GM23248 (cell line): ENCODE measurements around the gene NUDT15. TPM values are rescaled to one million over a fixed set of nuclear protein-coding genes. Genes with fewer than 3 reads are reported as not detected.

Source experiments
- DNase-seq: peaks from one replicate; pipeline ENCODE4 v3.0.0-alpha.2; 2015
- H2AFZ ChIP-seq: fragments of 200-600 bp; sonication (generic); 2 replicates; pipeline ENCODE4 v1.6.1; 2016; ENCODE audit warnings: antibody characterized with exemption
- H3F3A ChIP-seq: fragments of 200-600 bp; sonication (generic); 2 replicates; pipeline ENCODE4 v1.6.1; 2016; ENCODE audit warnings: mild to moderate bottlenecking, antibody characterized with exemption, mixed run types; ENCODE audit not compliant: insufficient read depth
- H3K27ac ChIP-seq: fragments of 200-600 bp; sonication (generic); 2 replicates; pipeline ENCODE4 v1.5.1; 2016; ENCODE audit warnings: mild to moderate bottlenecking
- H3K27me3 ChIP-seq: fragments of 200-600 bp; sonication (generic); replicated peaks from 2 replicates; pipeline ENCODE4 v1.6.1; 2016; ENCODE audit warnings: mild to moderate bottlenecking; ENCODE audit not compliant: insufficient read depth
- H3K36me3 ChIP-seq: fragments of 200-600 bp; sonication (generic); 2 replicates; pipeline ENCODE4 v1.6.1; 2016; ENCODE audit warnings: low read depth, mild to moderate bottlenecking
- H3K4me1 ChIP-seq: fragments of 200-600 bp; sonication (generic); 2 replicates; pipeline ENCODE4 v1.6.1; 2016; ENCODE audit warnings: mild to moderate bottlenecking; ENCODE audit not compliant: insufficient read depth
- H3K4me2 ChIP-seq: fragments of 200-600 bp; sonication (generic); one replicate; pipeline ENCODE4 v1.6.1; 2016; ENCODE audit warnings: mild to moderate bottlenecking; ENCODE audit not compliant: unreplicated experiment
- H3K4me3 ChIP-seq: fragments of 200-600 bp; sonication (generic); 2 replicates; pipeline ENCODE4 v1.5.1; 2016; ENCODE audit warnings: mild to moderate bottlenecking
- H3K79me2 ChIP-seq: fragments of 200-600 bp; sonication (generic); 2 replicates; pipeline ENCODE4 v1.6.1; 2016; ENCODE audit warnings: mild to moderate bottlenecking; ENCODE audit not compliant: insufficient read depth
- H3K9ac ChIP-seq: fragments of 200-600 bp; sonication (generic); 2 replicates; pipeline ENCODE4 v1.6.1; 2016; ENCODE audit warnings: mild to moderate bottlenecking
- H3K9me2 ChIP-seq: fragments of 200-600 bp; sonication (generic); 2 replicates; pipeline ENCODE4 v1.6.1; 2016; ENCODE audit warnings: mixed run types, mild to moderate bottlenecking, moderate library complexity; ENCODE audit not compliant: insufficient read depth
- H3K9me3 ChIP-seq: fragments of 200-600 bp; sonication (generic); one replicate; pipeline ENCODE4 v1.6.1; 2017; ENCODE audit warnings: low read depth
- H4K20me1 ChIP-seq: fragments of 200-600 bp; sonication (generic); 2 replicates; pipeline ENCODE4 v1.6.0; 2016; ENCODE audit not compliant: insufficient read depth
- EZH2 ChIP-seq: fragments of 200-600 bp; sonication (generic); IDR thresholded peaks from 2 replicates; pipeline ENCODE4 v1.6.1; 2018; ENCODE audit warnings: antibody characterized with exemption, mild to moderate bottlenecking; ENCODE audit not compliant: insufficient read depth, poor library complexity, severe bottlenecking
- EZH2phosphoT487 ChIP-seq: fragments of 200-600 bp; sonication (generic); IDR thresholded peaks from 2 replicates; pipeline ENCODE4 v1.6.1; 2018; ENCODE audit warnings: antibody characterized with exemption, moderate library complexity, mild to moderate bottlenecking, low read depth; ENCODE audit not compliant: insufficient read depth
- WGBS, 2 experiments: methylation state at CpG; one replicate each; pipeline ENCODE4 v1.1.6; 2015 to 2017; ENCODE audit warnings: low lambda C conversion rate in 2 of 2, low coverage in 1 of 2; ENCODE audit errors: missing lambda C conversion rate in 2 of 2; 5-methylcytosine and 5-hydroxymethylcytosine counted together
- in situ Hi-C: fragments of 300-500 bp; cut with MboI; formaldehyde crosslinking; loops from 2 replicates; pipeline ENCODE4 v1.15.0; 2020
- polyA plus RNA-seq: library from polyadenylated mRNA; unstranded; fragments of >200 nt; fragmentation: Nextera tagmentation; extraction: Ambion mirVana; gene quantifications from 2 replicates; pipeline ENCODE4 v1.2.1, GENCODE V29; 2016
- total RNA-seq: library from RNA; depleted of rRNA; stranded (reverse); fragments of >200 nt; shearing (Covaris generic); gene quantifications from 2 replicates; pipeline ENCODE4 v1.2.3, GENCODE V29; 2014

NUDT15 gene
- total and polyA plus RNA-seq, 2 experiments from 2014 or later, result 17.8 to 19.6 TPM

DNA sequence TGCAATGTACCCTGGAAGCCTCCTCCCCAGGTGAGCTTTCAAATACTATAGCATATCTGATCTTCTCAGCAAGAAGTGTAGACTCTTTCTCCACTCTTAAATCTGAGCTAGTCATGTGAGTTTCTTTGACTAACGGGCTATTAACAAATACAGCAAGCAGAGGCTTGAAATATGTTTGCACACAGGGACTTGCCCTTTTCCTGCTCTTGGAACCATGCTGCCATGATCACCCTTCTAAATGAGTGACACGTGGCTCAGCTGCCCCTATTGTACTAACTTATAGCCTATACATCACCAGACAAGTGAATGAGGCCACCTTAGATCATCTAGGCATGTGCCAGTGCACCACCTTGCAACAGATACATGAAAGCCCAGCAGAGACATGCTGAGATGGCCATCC lies 23.2 kb upstream of the NUDT15 start:
- H3K9me2 ChIP-seq, result no peaks in the 10 kb centered on the region
- H3K9me3 ChIP-seq, result no peaks in the 10 kb centered on the region
- H3K9ac ChIP-seq, result no peak overlapping the region
- H3K4me2 ChIP-seq, result no peak overlapping the region
- H3K79me2 ChIP-seq, result no peaks in the 10 kb centered on the region
- H3K27ac ChIP-seq, result no peak overlapping the region
- no peak overlapping the region for H2AFZ ChIP-seq
- DNase-seq, result no peak
- TF ChIP-seq EZH2phosphoT487 (no peak), EZH2 (no peak)
- in situ Hi-C loops, result no loop called here
- H3K4me3 ChIP-seq, result no peak overlapping the region
- WGBS, 2 experiments, result 81 to 89% methylated on average over 2 of the region's 2 CpGs
- peaks cover 6% of the 10 kb centered on the region for H3K4me1 ChIP-seq
- H4K20me1 ChIP-seq, result no peaks in the 10 kb centered on the region
- H3K27me3 ChIP-seq, result no peaks in the 10 kb centered on the region
- peaks cover 6% of the 10 kb centered on the region; the same call in 1 of the 2 replicates for H3F3A ChIP-seq
- no peaks in the 10 kb centered on the region for H3K36me3 ChIP-seq

DNA sequence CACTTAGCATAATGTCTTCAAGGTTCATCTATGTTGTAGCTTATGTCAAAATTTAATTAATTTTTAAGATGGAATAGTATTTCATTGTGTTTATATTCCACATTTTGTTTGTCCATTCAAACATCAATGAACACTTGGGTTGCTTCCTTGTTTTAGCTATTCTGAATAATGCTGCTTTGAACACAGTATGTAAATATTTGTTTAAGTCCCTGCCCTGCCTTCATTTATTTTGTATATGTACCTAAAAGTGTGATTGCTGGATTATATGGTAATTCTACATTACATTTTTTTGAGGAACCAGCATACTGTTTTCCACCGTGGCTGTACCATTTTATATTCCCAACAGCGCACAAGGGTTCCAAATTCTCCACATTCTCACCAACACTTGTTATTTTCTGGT lies 18.9 kb upstream of the NUDT15 start:
- Histone ChIP-seq H3K27ac (no peak overlapping the region), H2AFZ (no peak overlapping the region), H3K4me3 (no peak overlapping the region), H3K79me2 (no peaks in the 10 kb centered on the region), H4K20me1 (no peaks in the 10 kb centered on the region), H3K36me3 (no peaks in the 10 kb centered on the region), H3K27me3 (no peaks in the 10 kb centered on the region), H3K9ac (no peak overlapping the region), H3K9me3 (no peaks in the 10 kb centered on the region), H3K9me2 (no peaks in the 10 kb centered on the region), H3K4me2 (no peak overlapping the region), H3K4me1 (no peaks in the 10 kb centered on the region), H3F3A (no peaks in the 10 kb centered on the region)
- DNase-seq, result no peak
- WGBS, 2 experiments, result 90 to 94% methylated on average over 2 of the region's 2 CpGs
- TF ChIP-seq EZH2 (no peak), EZH2phosphoT487 (no peak)
- in situ Hi-C loops, result no loop called here

DNA sequence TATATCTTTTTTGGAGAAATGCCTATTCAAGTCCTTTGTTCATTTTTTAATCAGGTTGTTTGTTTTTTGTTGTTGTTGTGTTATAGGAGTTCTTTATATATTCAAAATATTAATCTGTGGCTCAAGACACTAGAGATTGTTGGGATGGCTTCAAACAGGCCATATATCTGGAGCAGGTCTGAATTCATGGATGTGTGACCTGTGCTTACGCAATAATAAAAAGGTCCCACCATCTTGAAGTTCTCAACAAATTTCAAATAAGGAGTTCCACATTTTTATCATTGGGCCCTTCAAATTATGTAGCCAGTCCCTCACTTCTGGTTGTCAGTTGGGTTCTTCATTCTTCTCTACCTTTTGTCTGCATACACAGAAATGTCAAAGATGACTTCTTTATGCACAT lies 17.7 kb upstream of the NUDT15 start:
- H3K4me3 ChIP-seq, result no peak overlapping the region
- H3K79me2 ChIP-seq, result no peaks in the 10 kb centered on the region
- no peaks in the 10 kb centered on the region for H3K27me3 ChIP-seq
- H3K9me2 ChIP-seq, result no peaks in the 10 kb centered on the region
- H4K20me1 ChIP-seq, result no peaks in the 10 kb centered on the region
- no peak overlapping the region for H3K27ac ChIP-seq
- no peak overlapping the region for H3K4me2 ChIP-seq
- 97% methylated on average over 1 of the region's 1 CpG for WGBS, 2 experiments
- no peaks in the 10 kb centered on the region for H3K9me3 ChIP-seq
- TF ChIP-seq EZH2phosphoT487 (no peak), EZH2 (no peak)
- no peaks in the 10 kb centered on the region for H3F3A ChIP-seq
- no peaks in the 10 kb centered on the region for H3K36me3 ChIP-seq
- H2AFZ ChIP-seq, result no peak overlapping the region
- no peaks in the 10 kb centered on the region for H3K4me1 ChIP-seq
- DNase-seq, result no peak
- in situ Hi-C loops, result no loop called here
- no peak overlapping the region for H3K9ac ChIP-seq

DNA sequence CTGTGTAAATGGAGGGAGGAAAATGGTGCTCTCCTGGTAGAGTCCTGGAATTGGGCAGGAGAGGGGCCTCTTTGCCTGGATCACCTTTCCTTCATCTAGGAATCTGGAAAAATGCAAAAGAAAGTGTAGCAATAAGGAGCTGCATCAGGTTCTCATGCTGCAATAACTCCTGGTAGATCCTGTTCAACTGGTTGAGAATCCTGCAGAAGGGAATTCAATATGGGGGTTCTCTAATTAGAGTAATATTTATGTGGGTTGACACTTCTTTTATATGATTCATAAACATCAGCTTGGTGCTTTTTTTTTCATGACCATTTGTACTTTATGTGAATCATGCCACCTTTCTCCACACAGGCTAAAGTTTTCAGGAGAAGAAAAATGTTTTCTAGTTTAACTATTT lies 9.5 kb upstream of the NUDT15 start:
- Histone ChIP-seq H3K36me3 (no peaks in the 10 kb centered on the region), H3K9me3 (no peaks in the 10 kb centered on the region), H3K4me2 (no peak overlapping the region), H3K4me1 (no peaks in the 10 kb centered on the region), H2AFZ (no peak overlapping the region), H3F3A (no peaks in the 10 kb centered on the region), H3K4me3 (no peak overlapping the region), H4K20me1 (no peaks in the 10 kb centered on the region), H3K27ac (no peak overlapping the region), H3K27me3 (no peaks in the 10 kb centered on the region), H3K9ac (no peak overlapping the region), H3K9me2 (no peaks in the 10 kb centered on the region), H3K79me2 (0 out of 2 replicates have a peak, but pooled peaks cover 6% of the 10 kb centered on the region)
- no peak for DNase-seq
- in situ Hi-C loops, result no loop called here
- TF ChIP-seq EZH2, result no peak
- TF ChIP-seq EZH2phosphoT487, result no peak

DNA sequence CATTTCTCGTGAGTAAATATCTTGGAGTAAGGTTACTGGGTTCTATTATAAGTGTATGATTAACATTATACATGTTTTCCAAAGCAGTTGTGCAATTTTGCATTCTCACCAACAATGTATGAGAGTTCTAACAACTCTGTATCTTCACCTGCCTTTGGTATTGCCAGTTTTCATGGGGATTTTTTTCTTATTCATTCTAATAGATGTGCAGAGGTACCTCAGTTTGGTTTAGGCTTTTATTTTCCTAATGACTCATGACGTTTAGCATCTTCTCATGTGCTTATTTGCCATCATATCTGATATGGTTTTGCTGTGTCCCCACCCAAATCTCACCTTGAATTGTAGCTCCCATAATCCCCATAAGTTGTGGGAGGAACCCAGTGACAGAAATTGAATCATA lies 7.7 kb upstream of the NUDT15 start:
- Histone ChIP-seq H3K9me2 (no peaks in the 10 kb centered on the region), H3F3A (no peaks in the 10 kb centered on the region), H4K20me1 (no peaks in the 10 kb centered on the region), H3K36me3 (no peaks in the 10 kb centered on the region; the same call in 1 of the 2 replicates), H3K9ac (no peak overlapping the region), H2AFZ (no peak overlapping the region), H3K27ac (no peak overlapping the region), H3K79me2 (peaks cover 6% of the 10 kb centered on the region; the same call in 1 of the 2 replicates), H3K4me2 (no peak overlapping the region), H3K27me3 (no peaks in the 10 kb centered on the region), H3K4me3 (no peak overlapping the region), H3K4me1 (no peaks in the 10 kb centered on the region), H3K9me3 (no peaks in the 10 kb centered on the region)
- 45 to 50% methylated on average over 2 of the region's 2 CpGs for WGBS, 2 experiments
- in situ Hi-C loops, result no loop called here
- DNase-seq, result no peak
- TF ChIP-seq EZH2 (no peak), EZH2phosphoT487 (no peak)
